Measurements from ENCODE around the gene TMEM109. TPM values are rescaled to one million over a fixed set of nuclear protein-coding genes. Genes with fewer than 3 reads are reported as not detected.
A peak's percentile ranks its signal among the peaks of the same experiment; 100 is the strongest.

Gene TMEM109
- total RNA-seq, 3 donors from 2014 or later: 77.6 to 112 (median 77.7) TPM

GRCh38 chr11:60970890-60971289, 56.9 kb downstream of the TMEM109 start:
- intact Hi-C loops (cut with DNase I; ENCODE audit: low total_unique reads): no loop called here
- no peak overlapping the region for H3K27ac ChIP-seq
- no peaks in the 10 kb centered on the region for H3K36me3 ChIP-seq
- DNase-seq (ENCODE audit: low spot score in 2 of 2): no peak
- H3K9me3 ChIP-seq: no peaks in the 10 kb centered on the region
- TF ChIP-seq POLR2AphosphoS5 (IDR thresholded peaks at IDR 0.05): no peak
- TF ChIP-seq POLR2A (IDR thresholded peaks at IDR 0.05): no peak
- TF ChIP-seq CTCF (IDR thresholded peaks at IDR 0.05): no peak
- H3K27me3 ChIP-seq: no peaks in the 10 kb centered on the region
- H3K4me1 ChIP-seq: no peaks in the 10 kb centered on the region
- H3K4me3 ChIP-seq: no peak overlapping the region

GRCh38 chr11:60971520-60971919, 57.6 kb downstream of the TMEM109 start, which contains the start of gene CD6:
TSS of gene CD6 (plus strand) at chr11:60971680. CDS start at chr11:60971866, 186 bp downstream.
- no peak within 1 kb of the TSS for H3K27ac ChIP-seq
- intact Hi-C loops (cut with DNase I; ENCODE audit: low total_unique reads): no loop called here
- H3K4me1 ChIP-seq: no peaks in the 10 kb centered on the region
- TF ChIP-seq CTCF (IDR thresholded peaks at IDR 0.05) (no peak), POLR2A (IDR thresholded peaks at IDR 0.05) (no peak), POLR2AphosphoS5 (IDR thresholded peaks at IDR 0.05) (no peak)
- H3K4me3 ChIP-seq: peak within 1 kb of the TSS in 2 of 3 donors; percentile 22 to 25
- DNase-seq (ENCODE audit: low spot score in 2 of 2): no peak
- no peaks in the 10 kb centered on the region for H3K9me3 ChIP-seq
- no peaks in the 10 kb centered on the region for H3K36me3 ChIP-seq
- no peaks in the 10 kb centered on the region for H3K27me3 ChIP-seq

GRCh38 chr11:60972182-60973030, 58.4 kb downstream of the TMEM109 start:
- no peak overlapping the region for H3K27ac ChIP-seq
- no peaks in the 10 kb centered on the region for H3K9me3 ChIP-seq
- TF ChIP-seq POLR2AphosphoS5 (IDR thresholded peaks at IDR 0.05): no peak
- TF ChIP-seq POLR2A (IDR thresholded peaks at IDR 0.05): no peak
- TF ChIP-seq CTCF (IDR thresholded peaks at IDR 0.05): no peak
- no peak for DNase-seq (ENCODE audit: low spot score in 2 of 2)
- intact Hi-C loops (cut with DNase I; ENCODE audit: low total_unique reads): no loop called here
- H3K4me3 ChIP-seq: peak overlapping the region in 1 of 3 donors; percentile 22
- no peaks in the 10 kb centered on the region for H3K36me3 ChIP-seq
- no peaks in the 10 kb centered on the region for H3K4me1 ChIP-seq
- no peaks in the 10 kb centered on the region for H3K27me3 ChIP-seq

Other genes starting within 250 kb of the TMEM109 start
- gene MS4A8, start 214.5 kb upstream of the TMEM109 start, total RNA-seq: under 1 TPM in 1 of 3 donors, not detected in 2; 0.66 TPM
- gene MS4A18, start 189.4 kb upstream of the TMEM109 start, total RNA-seq: not detected
- not detected for gene MS4A15, start 157.3 kb upstream of the TMEM109 start, total RNA-seq
- not detected for gene MS4A10, start 128.8 kb upstream of the TMEM109 start, total RNA-seq
- gene CCDC86, start 72.0 kb upstream of the TMEM109 start, total RNA-seq: 10 to 100 TPM; 17.8 to 22.9 (median 19.5) TPM
- under 1 TPM in 2 of 3 donors, not detected in 1; 0.16 to 0.59 TPM for gene PTGDR2, start 58.2 kb upstream of the TMEM109 start, total RNA-seq
- under 1 TPM in 2 of 3 donors, not detected in 1; 0.32 to 0.73 TPM for gene ZP1, start 46.6 kb upstream of the TMEM109 start, total RNA-seq
- 10 to 100 TPM; 56.0 to 82.7 (median 81.3) TPM for gene PRPF19, start 7.6 kb upstream of the TMEM109 start, total RNA-seq
- 10 to 100 TPM in 1 of 3 donors, 1 to 10 TPM in 2; 2.9 to 11.0 (median 8.5) TPM for gene TMEM132A, start 10.3 kb downstream of the TMEM109 start, total RNA-seq
- gene SLC15A3, start 38.0 kb downstream of the TMEM109 start, total RNA-seq: 10 to 100 TPM in 2 of 3 donors, 1 to 10 TPM in 1; 8.8 to 23.2 (median 20.8) TPM
- gene CD6, start 57.5 kb downstream of the TMEM109 start, total RNA-seq: 1 to 10 TPM in 1 of 3 donors, under 1 TPM in 2; 0.80 to 1.9 (median 0.98) TPM
- gene CD5, start 188.3 kb downstream of the TMEM109 start, total RNA-seq: 1 to 10 TPM in 1 of 3 donors, under 1 TPM in 2; 0.80 to 1.3 (median 0.88) TPM
- gene VPS37C, start 247.3 kb downstream of the TMEM109 start, total RNA-seq: 10 to 100 TPM in 2 of 3 donors, 1 to 10 TPM in 1; 9.3 to 20.3 (median 17.1) TPM